ENCODE data around the gene KYAT1.

Gene KYAT1

GRCh38 chr9:128821584-128822406 lies 60.0 kb downstream of the KYAT1 start:
- no peaks in the 10 kb centered on the region for H3K27me3 ChIP-seq
- H3K36me3 ChIP-seq: peaks cover 64% of the 10 kb centered on the region
- no peak overlapping the region for H3K27ac ChIP-seq
- no peaks in the 10 kb centered on the region for H3K9me3 ChIP-seq
- H3K4me1 ChIP-seq: peaks cover 31% of the 10 kb centered on the region
- H3K4me2 ChIP-seq: no peak overlapping the region
- H4K20me1 ChIP-seq: peaks cover 45% of the 10 kb centered on the region
- no peak overlapping the region for H3K4me3 ChIP-seq
- TF ChIP-seq Cebpa-rat (IDR thresholded peaks at IDR 0.05): no peak
- H3K9ac ChIP-seq: no peak overlapping the region

DNA sequence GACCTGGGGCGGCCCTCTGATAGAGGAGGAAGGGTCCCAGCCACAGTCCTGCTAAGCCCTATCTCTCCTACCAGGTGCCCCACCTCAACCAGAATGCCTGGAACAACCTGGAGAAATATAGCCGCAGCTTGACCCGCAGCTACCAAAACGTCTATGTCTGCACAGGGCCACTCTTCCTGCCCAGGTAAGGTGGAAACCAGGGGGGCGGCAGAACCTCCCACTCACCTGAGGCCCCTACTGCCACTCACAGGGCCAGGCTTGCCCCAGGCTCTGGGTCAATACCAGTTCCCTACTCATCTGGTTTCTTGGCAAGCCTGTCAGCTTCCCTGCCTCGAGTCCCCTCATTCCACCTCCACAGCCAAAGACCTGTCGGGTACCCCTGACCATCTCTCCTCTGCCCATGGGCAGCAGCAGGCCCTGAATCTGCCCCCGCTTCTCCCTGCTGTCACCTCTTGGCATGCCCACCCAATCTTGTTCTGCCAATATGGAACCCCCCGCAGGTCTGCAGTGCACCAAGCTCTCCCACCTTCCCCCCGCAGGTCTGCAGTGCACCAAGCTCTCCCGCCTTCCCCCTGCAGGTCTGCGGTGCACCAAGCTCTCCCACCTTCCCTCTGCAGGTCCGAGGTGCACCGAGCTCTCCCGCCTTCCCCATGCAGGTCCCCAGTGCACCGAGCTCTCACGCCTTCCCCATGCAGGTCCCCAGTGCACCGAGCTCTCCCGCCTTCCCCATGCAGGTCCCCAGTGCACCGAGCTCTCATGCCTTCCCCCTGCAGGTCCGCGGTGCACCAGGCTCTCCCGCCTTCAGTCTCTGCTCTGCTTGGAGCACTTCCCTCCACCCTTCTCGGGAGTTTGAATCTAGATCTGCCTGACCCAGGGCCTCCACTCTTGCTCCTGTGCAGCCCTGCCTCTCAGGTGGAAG lies 60.8 kb downstream of the KYAT1 start:
- no peak for TF ChIP-seq Cebpa-rat (IDR thresholded peaks at IDR 0.05)
- Histone ChIP-seq H3K4me1 (peaks cover 31% of the 10 kb centered on the region), H3K36me3 (peaks cover 55% of the 10 kb centered on the region), H3K4me2 (no peak overlapping the region), H3K9ac (no peak overlapping the region), H3K27ac (no peak overlapping the region), H3K4me3 (no peak overlapping the region), H3K27me3 (no peaks in the 10 kb centered on the region), H3K9me3 (no peaks in the 10 kb centered on the region), H4K20me1 (peaks cover 45% of the 10 kb centered on the region)

DNA sequence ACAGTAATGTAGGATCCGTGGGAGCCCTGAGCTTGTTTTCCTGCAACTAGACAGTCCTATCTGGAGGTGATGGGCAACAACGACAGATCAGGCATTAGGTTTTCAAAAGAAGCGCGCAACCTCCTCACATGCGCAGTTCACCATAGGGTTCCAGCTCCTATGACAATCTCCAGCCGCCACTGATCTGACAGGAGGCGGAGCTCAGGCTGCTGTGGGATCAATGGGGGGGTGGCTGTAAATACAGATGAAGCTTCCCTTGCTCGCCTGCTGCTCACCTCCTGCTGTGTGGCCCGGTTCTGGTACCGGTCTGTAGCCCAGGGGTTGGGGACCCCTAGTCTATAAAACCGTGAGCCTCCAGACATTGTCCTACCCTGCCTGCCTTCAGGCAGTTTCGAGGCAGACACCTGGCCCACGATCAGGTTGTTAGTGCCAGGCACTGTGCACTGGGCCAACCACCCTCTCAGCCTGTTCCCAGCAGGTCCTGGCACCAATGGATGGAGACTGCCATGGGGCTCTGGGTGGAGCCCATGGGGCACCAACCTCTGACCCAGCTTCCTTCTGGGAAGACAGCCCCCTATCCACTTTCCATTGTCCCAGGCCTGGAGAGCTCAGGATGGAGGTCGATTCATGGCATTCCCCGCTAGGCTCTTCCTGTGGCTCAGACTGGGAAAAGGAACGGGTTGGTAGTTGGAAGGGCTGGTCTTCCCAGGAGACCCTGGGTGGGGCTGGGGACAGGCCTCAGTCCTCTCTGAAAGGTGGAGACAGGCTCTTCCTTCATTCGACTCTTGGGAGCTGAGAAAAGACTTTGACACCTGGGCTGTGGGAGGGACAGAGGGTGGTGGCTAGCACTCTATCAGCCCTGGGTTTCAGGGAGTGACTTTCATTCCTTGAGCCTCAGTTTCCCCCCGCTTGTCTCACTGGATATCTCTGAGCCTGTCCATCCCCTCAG lies 61.8 kb downstream of the KYAT1 start:
- H3K9me3 ChIP-seq: no peaks in the 10 kb centered on the region
- H3K4me2 ChIP-seq: peak overlapping the region; percentile 98
- no peak for TF ChIP-seq Cebpa-rat (IDR thresholded peaks at IDR 0.05)
- peak overlapping the region; percentile 77; the same call in 1 of the 2 replicates for H3K4me3 ChIP-seq
- H3K36me3 ChIP-seq: peaks cover 46% of the 10 kb centered on the region
- peak overlapping the region; percentile 83; the same call in 1 of the 2 replicates for H3K9ac ChIP-seq
- peaks cover 31% of the 10 kb centered on the region for H3K4me1 ChIP-seq
- H3K27ac ChIP-seq: no peak overlapping the region
- H3K27me3 ChIP-seq: no peaks in the 10 kb centered on the region
- peaks cover 45% of the 10 kb centered on the region for H4K20me1 ChIP-seq

DNA sequence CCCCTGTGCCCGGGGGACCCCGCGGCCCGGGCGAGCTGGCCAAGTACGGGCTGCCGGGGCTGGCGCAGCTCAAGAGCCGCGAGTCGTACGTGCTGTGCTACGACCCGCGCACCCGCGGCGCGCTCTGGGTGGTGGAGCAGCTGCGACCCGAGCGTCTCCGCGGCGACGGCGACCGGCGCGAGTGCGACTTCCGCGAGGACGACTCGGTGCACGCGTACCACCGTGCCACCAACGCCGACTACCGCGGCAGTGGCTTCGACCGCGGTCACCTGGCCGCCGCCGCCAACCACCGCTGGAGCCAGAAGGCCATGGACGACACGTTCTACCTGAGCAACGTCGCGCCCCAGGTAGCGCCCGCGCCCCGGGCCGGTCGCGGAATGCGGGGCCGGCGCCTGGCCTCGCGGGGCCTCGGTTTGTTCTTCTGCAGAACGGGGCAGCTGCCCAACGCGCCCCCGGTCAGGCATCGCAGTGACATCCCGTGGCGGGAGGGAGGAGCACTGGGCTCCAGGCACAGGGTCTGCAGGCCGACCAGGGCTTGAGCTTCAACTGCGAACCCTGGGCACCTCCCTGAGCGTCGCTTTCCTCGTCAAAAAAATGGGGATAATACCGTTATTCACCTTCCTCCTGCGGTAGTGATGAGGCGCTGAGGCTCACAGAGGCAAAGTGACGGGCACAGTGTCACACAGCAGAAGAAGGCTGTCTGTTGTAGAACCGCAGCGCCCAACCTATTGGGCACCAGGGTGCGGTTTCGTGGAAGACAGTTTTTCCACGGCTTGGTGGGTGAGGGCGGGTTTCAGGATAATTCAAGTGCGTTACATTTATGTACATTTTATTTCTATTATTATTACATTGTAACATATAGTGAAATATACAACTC lies 62.7 kb downstream of the KYAT1 start:
- Histone ChIP-seq H3K4me3 (peak overlapping the region; percentile 77), H3K9ac (peak overlapping the region; percentile 83), H3K9me3 (no peaks in the 10 kb centered on the region), H3K27me3 (no peaks in the 10 kb centered on the region), H4K20me1 (peaks cover 45% of the 10 kb centered on the region), H3K4me1 (peaks cover 31% of the 10 kb centered on the region), H3K36me3 (peaks cover 37% of the 10 kb centered on the region), H3K27ac (peak overlapping the region; percentile 83), H3K4me2 (peak overlapping the region; percentile 98)
- TF ChIP-seq Cebpa-rat (IDR thresholded peaks at IDR 0.05): no peak

DNA sequence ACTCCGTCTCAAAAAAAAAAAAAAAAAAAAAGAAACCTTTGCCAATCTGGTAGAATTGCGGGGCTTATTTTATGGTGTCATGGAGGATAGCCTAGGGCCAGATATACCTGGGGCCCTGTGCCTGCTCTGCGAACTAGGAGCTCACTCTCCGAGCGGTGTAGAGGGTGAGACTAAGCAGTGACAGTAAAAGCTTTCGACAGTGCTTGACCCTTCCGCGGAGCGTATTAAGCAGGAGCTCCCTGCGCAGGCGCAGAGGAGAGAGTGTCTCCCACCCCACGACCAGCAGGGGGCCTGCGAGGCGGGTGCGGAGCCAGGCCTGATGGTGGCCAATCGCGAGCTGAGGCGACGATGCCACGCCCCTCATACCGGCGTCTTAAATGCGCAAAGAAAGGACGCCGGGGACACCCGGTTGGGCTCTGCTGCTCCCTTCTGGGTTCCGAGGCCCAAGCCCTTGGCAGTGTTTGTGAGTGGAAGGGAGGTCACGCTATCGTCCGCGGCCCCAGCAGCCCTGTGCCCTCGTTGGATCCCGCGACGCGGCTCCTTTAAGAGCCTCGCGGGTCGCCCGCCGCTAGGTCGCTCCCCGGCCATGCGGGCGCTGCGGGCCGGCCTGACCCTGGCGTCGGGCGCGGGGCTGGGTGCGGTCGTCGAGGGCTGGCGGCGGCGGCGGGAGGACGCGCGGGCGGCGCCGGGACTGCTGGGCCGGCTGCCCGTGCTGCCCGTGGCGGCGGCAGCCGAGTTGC lies 63.5 kb downstream of the KYAT1 start, which contains the start of gene ENDOG:
TSS of gene ENDOG (plus strand) at position 402 of the 740 bp plus-strand sequence. CDS start at position 587, 185 bp downstream.
- Histone ChIP-seq H3K9ac (peak within 1 kb of the TSS; percentile 83), H3K9me3 (no peaks in the 10 kb centered on the region), H3K4me3 (peak within 1 kb of the TSS; percentile 77), H3K4me2 (peak within 1 kb of the TSS; percentile 98), H4K20me1 (peaks cover 41% of the 10 kb centered on the region), H3K27ac (peak within 1 kb of the TSS; percentile 83), H3K4me1 (peaks cover 27% of the 10 kb centered on the region), H3K27me3 (no peaks in the 10 kb centered on the region), H3K36me3 (peaks cover 29% of the 10 kb centered on the region)
- no peak for TF ChIP-seq Cebpa-rat (IDR thresholded peaks at IDR 0.05)

DNA sequence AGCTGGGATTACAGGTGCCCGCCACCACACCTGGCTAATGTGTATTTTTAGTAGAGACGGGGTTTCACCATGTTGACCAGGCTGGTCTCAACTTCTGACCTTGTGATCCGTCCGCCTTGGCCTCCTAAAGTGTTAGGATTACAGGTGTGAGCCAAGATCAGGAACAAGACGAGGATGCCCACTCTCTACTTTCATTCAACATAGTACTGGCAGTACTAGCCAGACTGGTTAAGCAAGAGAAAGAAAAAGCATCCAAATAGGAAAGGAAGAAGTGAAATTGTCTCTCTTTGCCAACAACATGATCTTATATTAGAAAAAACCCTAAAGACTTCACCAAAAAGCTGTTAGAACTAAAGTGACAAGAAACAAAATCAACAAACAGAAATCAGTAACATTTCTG lies 70.9 kb downstream of the KYAT1 start:
- H3K27ac ChIP-seq: no peak overlapping the region
- H3K36me3 ChIP-seq: peaks cover 43% of the 10 kb centered on the region
- H3K9me3 ChIP-seq: no peaks in the 10 kb centered on the region
- no peaks in the 10 kb centered on the region for H3K27me3 ChIP-seq
- H3K4me3 ChIP-seq: no peak overlapping the region
- H3K4me1 ChIP-seq: no peaks in the 10 kb centered on the region
- H3K9ac ChIP-seq: no peak overlapping the region
- no peak for TF ChIP-seq Cebpa-rat (IDR thresholded peaks at IDR 0.05)
- H3K4me2 ChIP-seq: no peak overlapping the region
- H4K20me1 ChIP-seq: no peaks in the 10 kb centered on the region

- H3K27me3 ChIP-seq: no peaks in the 10 kb centered on the region
- H3K36me3 ChIP-seq: peaks cover 54% of the 10 kb centered on the region
- H3K9ac ChIP-seq: no peak overlapping the region
- no peak overlapping the region for H3K27ac ChIP-seq
- H3K4me3 ChIP-seq: no peak overlapping the region
- 0 out of 2 replicates have a peak, but pooled peaks cover 6% of the 10 kb centered on the region for H4K20me1 ChIP-seq
- no peak for TF ChIP-seq Cebpa-rat (IDR thresholded peaks at IDR 0.05)
- no peaks in the 10 kb centered on the region for H3K4me1 ChIP-seq
- H3K9me3 ChIP-seq: no peaks in the 10 kb centered on the region
- no peak overlapping the region for H3K4me2 ChIP-seq
These were observed 71.9 kb downstream of the KYAT1 start for GRCh38 chr9:128809831-128810230.

Measured in BLaER1 (cell line).